OCI-LY7 (cell line): ENCODE measurements around the gene ADAM23. TPM values are rescaled to one million over a fixed set of nuclear protein-coding genes. Genes with fewer than 3 reads are reported as not detected.

Experiments used
- BruUV-seq: library from RNA; stranded (reverse); fragments of 400-500 nt; replicated peaks from 2 replicates; lab custom pipeline; 2021; lab: Mats Ljungman, UMichigan
- CTCF ChIA-PET: fragments of 300-600 bp; sonication (Branson Sonifier 250); formaldehyde crosslinking; loops from one replicate; lab custom pipeline; 2022; ENCODE audit warnings: antibody characterized with exemption; ENCODE audit not compliant: unreplicated experiment; lab: Charles Lee
- POLR2A ChIA-PET: fragments of 300-600 bp; sonication (Branson Sonifier 250); formaldehyde crosslinking; loops from one replicate; lab custom pipeline; 2022; ENCODE audit warnings: antibody characterized with exemption; lab: Charles Lee
- DNase-seq: peaks from one replicate; pipeline ENCODE4 v3.0.0-alpha.2; 2015; ENCODE audit warnings: low spot score
- H2AFZ ChIP-seq: fragments of 200-600 bp; sonication (generic), shearing (Covaris generic); 2 replicates; pipeline ENCODE4 v1.6.1; 2014; ENCODE audit warnings: mild to moderate bottlenecking, antibody characterized with exemption, low read length, moderate library complexity
- H3K27ac ChIP-seq: fragments of 200-600 bp; sonication (generic); 2 replicates; pipeline ENCODE4 v1.5.1; 2014; ENCODE audit warnings: mixed run types, low read depth, mild to moderate bottlenecking, moderate library complexity, low read length, inconsistent platforms; ENCODE audit not compliant: poor library complexity, severe bottlenecking
- H3K36me3 ChIP-seq: fragments of 200-600 bp; sonication (generic); 2 replicates; pipeline ENCODE4 v1.6.1; 2014; ENCODE audit warnings: mild to moderate bottlenecking, antibody characterized with exemption, low read length, moderate library complexity, mixed read lengths; ENCODE audit not compliant: insufficient read depth
- H3K4me1 ChIP-seq: fragments of 200-600 bp; sonication (generic); 2 replicates; pipeline ENCODE4 v1.5.1; 2014; ENCODE audit warnings: mild to moderate bottlenecking, low read length; ENCODE audit not compliant: insufficient read depth, poor library complexity, severe bottlenecking
- H3K4me2 ChIP-seq: fragments of 200-600 bp; sonication (generic); 2 replicates; pipeline ENCODE4 v1.6.1; 2014; ENCODE audit warnings: mild to moderate bottlenecking, low read length
- H3K4me3 ChIP-seq: fragments of 200-600 bp; sonication (generic); 2 replicates; pipeline ENCODE4 v1.5.1; 2014; ENCODE audit warnings: mild to moderate bottlenecking, low read depth, low read length; ENCODE audit not compliant: poor library complexity, severe bottlenecking
- H3K79me2 ChIP-seq: fragments of 200-600 bp; sonication (generic); 2 replicates; pipeline ENCODE4 v1.6.1; 2016; ENCODE audit warnings: low read depth, mild to moderate bottlenecking, low read length, moderate library complexity, mixed read lengths; ENCODE audit not compliant: insufficient read depth
- H3K9me2 ChIP-seq: fragments of 200-600 bp; sonication (generic); 2 replicates; pipeline ENCODE4 v1.6.1; 2016; ENCODE audit warnings: mild to moderate bottlenecking, low read length, mixed read lengths; ENCODE audit not compliant: insufficient read depth
- H3K9me3 ChIP-seq: fragments of 200-600 bp; sonication (generic); 2 replicates; pipeline ENCODE4 v1.6.1; 2014; ENCODE audit warnings: mild to moderate bottlenecking, mixed run types, low read length, mixed read lengths
- H4K20me1 ChIP-seq: fragments of 200-600 bp; sonication (generic); 2 replicates; pipeline ENCODE4 v1.6.1; 2014; ENCODE audit warnings: mild to moderate bottlenecking, antibody characterized with exemption, low read length, moderate library complexity, mixed read lengths; ENCODE audit not compliant: insufficient read depth
- CTCF ChIP-seq: fragments of 200-600 bp; sonication (generic); conservative IDR thresholded peaks from 2 replicates; pipeline ENCODE4 v1.5.1; 2014; ENCODE audit warnings: mild to moderate bottlenecking, antibody characterized with exemption, low read length, moderate library complexity, mixed read lengths
- EZH2phosphoT487 ChIP-seq: fragments of 200-600 bp; sonication (generic); IDR thresholded peaks from 2 replicates; pipeline ENCODE4 v1.6.1; 2018; ENCODE audit warnings: low read depth, borderline replicate concordance, mild to moderate bottlenecking, mixed run types, antibody characterized with exemption, low read length, moderate library complexity, mixed read lengths
- intact Hi-C: fragments of 100-400 bp; cut with micrococcal nuclease; formaldehyde crosslinking; loops from one replicate; pipeline ENCODE4 v1.10.0; 2022; ENCODE audit not compliant: unreplicated experiment
- total RNA-seq, 2 experiments: library from RNA; depleted of rRNA in 1 of 2; stranded (reverse); fragments of >200 nt in 1 of 2; shearing (Covaris generic) in 1 of 2; gene quantifications; 2 replicates each; pipeline ENCODE4 v1.2.3, GENCODE V29; 2014 to 2022

The ADAM23 gene
- total RNA-seq, 2 experiments from 2014 or later: 0.53 TPM; not detected in 1

GRCh38 chr2:206445948-206446347, 2.6 kb downstream of the ADAM23 start:
- no peaks in the 10 kb centered on the region for H3K36me3 ChIP-seq
- H3K9me2 ChIP-seq: no peaks in the 10 kb centered on the region
- ChIA-PET CTCF (no interaction called here), POLR2A (interaction anchor here (0.6 to 1.0 kb wide), 2 partner anchors 22 to 68 kb away, joined by 3 to 7 read pairs; no protein-coding TSS in a partner anchor)
- H3K79me2 ChIP-seq: no peaks in the 10 kb centered on the region
- H3K4me2 ChIP-seq: no peak overlapping the region
- no peaks in the 10 kb centered on the region for H3K4me1 ChIP-seq
- no peak overlapping the region for H3K27ac ChIP-seq
- BruUV-seq: no TSS peak
- intact Hi-C loops: no loop called here
- H2AFZ ChIP-seq: no peak overlapping the region
- no peaks in the 10 kb centered on the region for H3K9me3 ChIP-seq
- H3K4me3 ChIP-seq: no peak overlapping the region
- no peak for TF ChIP-seq EZH2phosphoT487
- no peak for TF ChIP-seq CTCF
- no peaks in the 10 kb centered on the region for H4K20me1 ChIP-seq
- no peak for DNase-seq

GRCh38 chr2:206452242-206452641, 8.9 kb downstream of the ADAM23 start:
- DNase-seq: no peak
- Histone ChIP-seq H3K79me2 (no peaks in the 10 kb centered on the region), H3K4me3 (no peak overlapping the region), H2AFZ (no peak overlapping the region), H3K4me1 (no peaks in the 10 kb centered on the region), H3K9me3 (no peaks in the 10 kb centered on the region), H4K20me1 (no peaks in the 10 kb centered on the region), H3K36me3 (no peaks in the 10 kb centered on the region), H3K27ac (no peak overlapping the region), H3K4me2 (no peak overlapping the region), H3K9me2 (no peaks in the 10 kb centered on the region)
- no TSS peak for BruUV-seq
- TF ChIP-seq CTCF: no peak
- no peak for TF ChIP-seq EZH2phosphoT487
- intact Hi-C loops: no loop called here
- POLR2A ChIA-PET: no interaction called here
- CTCF ChIA-PET: no interaction called here

- no peak for TF ChIP-seq CTCF
- no peak for TF ChIP-seq EZH2phosphoT487
- H3K9me2 ChIP-seq: no peaks in the 10 kb centered on the region
- H3K4me1 ChIP-seq: no peaks in the 10 kb centered on the region
- ChIA-PET POLR2A (interaction anchor here (0.5 kb wide), 1 partner anchor 16 kb away, joined by 4 read pairs; no protein-coding TSS in a partner anchor), CTCF (no interaction called here)
- DNase-seq: no peak
- H3K79me2 ChIP-seq: no peaks in the 10 kb centered on the region
- H3K27ac ChIP-seq: no peak overlapping the region
- no peaks in the 10 kb centered on the region for H3K9me3 ChIP-seq
- no peaks in the 10 kb centered on the region for H4K20me1 ChIP-seq
- no peak overlapping the region for H3K4me2 ChIP-seq
- intact Hi-C loops: no loop called here
- H3K36me3 ChIP-seq: no peaks in the 10 kb centered on the region
- no TSS peak for BruUV-seq
- H2AFZ ChIP-seq: no peak overlapping the region
- no peak overlapping the region for H3K4me3 ChIP-seq
Measured at GRCh38 chr2:206452750-206453149, 9.4 kb downstream of the ADAM23 start.
